ENCODE measurements around the gene NHEJ1. TPM values are rescaled to one million over a fixed set of nuclear protein-coding genes. Genes with fewer than 3 reads are reported as not detected.

The NHEJ1 gene
- total and polyA plus RNA-seq, 2 donors (not counting 1 experiment from before 2014, with no cell fraction given), result 22.1 to 24.8 TPM

- no peak for TF ChIP-seq CTCF (conservative IDR thresholded peaks at IDR 0.05 in 1 of 2, IDR thresholded peaks at IDR 0.05 in 1 of 2; ENCODE audit: low read depth in 1 of 2, low read length in 2 of 2)
- TF ChIP-seq EZH2 (IDR thresholded peaks at IDR 0.05; ENCODE audit: low read length, missing control alignments), result no peak
- peak in 1 of 2 donors; percentile 44 for DNase-seq (ENCODE audit: low read depth in 2 of 2)
- Histone ChIP-seq H3K36me3 (ENCODE audit: control insufficient read depth, insufficient read depth, low read length) (no peaks in the 10 kb centered on the region), H3K4me3 (replicated peaks in 1 of 4; ENCODE audit: control extremely low read depth in 1 of 4, insufficient read depth in 1 of 4, low read depth in 3 of 4, low read length in 4 of 4) (no peak overlapping the region), H3K79me2 (ENCODE audit: control insufficient read depth, insufficient read depth, low read length) (no peaks in the 10 kb centered on the region), H3K4me2 (ENCODE audit: extremely low read depth, insufficient read depth, low read length) (no peak overlapping the region), H3K27ac (ENCODE audit: insufficient read depth, low read length) (no peak overlapping the region), H3K27me3 (ENCODE audit: control insufficient read depth, insufficient read depth, low read length) (no peaks in the 10 kb centered on the region), H4K20me1 (ENCODE audit: control insufficient read depth, extremely low read depth, insufficient read depth, low read length) (no peaks in the 10 kb centered on the region), H3K9ac (ENCODE audit: insufficient read depth, low read length) (no peak overlapping the region), H2AFZ (ENCODE audit: low read length) (no peak overlapping the region), H3K9me3 (ENCODE audit: control insufficient read depth, insufficient read depth, low read depth, low read length) (no peaks in the 10 kb centered on the region), H3K4me1 (ENCODE audit: control insufficient read depth, extremely low read depth, insufficient read depth, low read length) (no peaks in the 10 kb centered on the region)
Observed at GRCh38 chr2:219149667-219150066, 10.9 kb downstream of the NHEJ1 start.

- no peaks in the 10 kb centered on the region for H3K9me3 ChIP-seq (ENCODE audit: control insufficient read depth, insufficient read depth, low read depth, low read length)
- peak overlapping the region; percentile 25 for H3K4me2 ChIP-seq (ENCODE audit: extremely low read depth, insufficient read depth, low read length)
Observed at GRCh38 chr2:219142329-219142728, 18.3 kb downstream of the NHEJ1 start.

GRCh38 chr2:219140722-219141121, 19.9 kb downstream of the NHEJ1 start:
- Histone ChIP-seq H3K4me2 (ENCODE audit: extremely low read depth, insufficient read depth, low read length) (no peak overlapping the region), H2AFZ (ENCODE audit: low read length) (no peak overlapping the region), H3K9ac (ENCODE audit: insufficient read depth, low read length) (no peak overlapping the region), H3K27me3 (ENCODE audit: control insufficient read depth, insufficient read depth, low read length) (no peaks in the 10 kb centered on the region), H3K36me3 (ENCODE audit: control insufficient read depth, insufficient read depth, low read length) (no peaks in the 10 kb centered on the region), H4K20me1 (ENCODE audit: control insufficient read depth, extremely low read depth, insufficient read depth, low read length) (no peaks in the 10 kb centered on the region), H3K4me3 (replicated peaks in 1 of 4; ENCODE audit: control extremely low read depth in 1 of 4, insufficient read depth in 1 of 4, low read depth in 3 of 4, low read length in 4 of 4) (no peak overlapping the region), H3K9me3 (ENCODE audit: control insufficient read depth, insufficient read depth, low read depth, low read length) (no peaks in the 10 kb centered on the region), H3K4me1 (ENCODE audit: control insufficient read depth, extremely low read depth, insufficient read depth, low read length) (peaks cover 4% of the 10 kb centered on the region), H3K27ac (ENCODE audit: insufficient read depth, low read length) (no peak overlapping the region), H3K79me2 (ENCODE audit: control insufficient read depth, insufficient read depth, low read length) (no peaks in the 10 kb centered on the region)
- DNase-seq (ENCODE audit: low read depth in 2 of 2), result no peak
- TF ChIP-seq CTCF (conservative IDR thresholded peaks at IDR 0.05 in 1 of 2, IDR thresholded peaks at IDR 0.05 in 1 of 2; ENCODE audit: low read depth in 1 of 2, low read length in 2 of 2) (no peak), EZH2 (IDR thresholded peaks at IDR 0.05; ENCODE audit: low read length, missing control alignments) (no peak)

More at GRCh38 chr2:219142329-219142728, 18.3 kb downstream of the NHEJ1 start:
- Histone ChIP-seq H3K4me1 (ENCODE audit: control insufficient read depth, extremely low read depth, insufficient read depth, low read length) (peaks cover 4% of the 10 kb centered on the region), H4K20me1 (ENCODE audit: control insufficient read depth, extremely low read depth, insufficient read depth, low read length) (no peaks in the 10 kb centered on the region), H3K36me3 (ENCODE audit: control insufficient read depth, insufficient read depth, low read length) (no peaks in the 10 kb centered on the region), H3K9ac (ENCODE audit: insufficient read depth, low read length) (no peak overlapping the region), H2AFZ (ENCODE audit: low read length) (no peak overlapping the region), H3K27ac (ENCODE audit: insufficient read depth, low read length) (no peak overlapping the region), H3K4me3 (replicated peaks in 1 of 4; ENCODE audit: control extremely low read depth in 1 of 4, insufficient read depth in 1 of 4, low read depth in 3 of 4, low read length in 4 of 4) (no peak overlapping the region), H3K27me3 (ENCODE audit: control insufficient read depth, insufficient read depth, low read length) (no peaks in the 10 kb centered on the region), H3K79me2 (ENCODE audit: control insufficient read depth, insufficient read depth, low read length) (no peaks in the 10 kb centered on the region)
- TF ChIP-seq CTCF (conservative IDR thresholded peaks at IDR 0.05 in 1 of 2, IDR thresholded peaks at IDR 0.05 in 1 of 2; ENCODE audit: low read depth in 1 of 2, low read length in 2 of 2), result peak; percentile 42 to 66
- no peak for TF ChIP-seq EZH2 (IDR thresholded peaks at IDR 0.05; ENCODE audit: low read length, missing control alignments)
- DNase-seq (ENCODE audit: low read depth in 2 of 2), result peak; percentile 82 to 92

Measured in fibroblast of lung (primary cell).